Stimulated activated memory B cell treated with anti-CD40 and anti-IgM and Interleukin-4, amounts not matched to agents 10 μg/mL and 1 μg/mL and 100 μg/mL, for 72 hours (primary cell): ENCODE results near the gene TMEM143.
A peak's percentile ranks its signal among the peaks of the same experiment; 100 is the strongest.

ENCODE experiments used
- ATAC-seq: fragments of 150-1000 bp; cut with Tn5 transposase; 2 replicates; pipeline ENCODE4 v1.10.0; 2021
- H3K27ac Mint-ChIP-seq: one replicate; pipeline ENCODE4 v1.8.0; 2022; ENCODE audit warnings: mild to moderate bottlenecking, mixed read lengths
- H3K27me3 Mint-ChIP-seq: one replicate; pipeline ENCODE4 v1.8.0; 2022; ENCODE audit warnings: mixed read lengths
- H3K36me3 Mint-ChIP-seq: one replicate; pipeline ENCODE4 v1.8.0; 2022; ENCODE audit warnings: mixed read lengths
- H3K4me1 Mint-ChIP-seq: one replicate; pipeline ENCODE4 v1.8.0; 2022; ENCODE audit warnings: mixed read lengths
- H3K4me3 Mint-ChIP-seq: one replicate; pipeline ENCODE4 v1.8.0; 2022; ENCODE audit warnings: mild to moderate bottlenecking, moderate library complexity, mixed read lengths
- H3K9me3 Mint-ChIP-seq: one replicate; pipeline ENCODE4 v1.8.0; 2022; ENCODE audit warnings: mixed read lengths

TMEM143 gene

DNA sequence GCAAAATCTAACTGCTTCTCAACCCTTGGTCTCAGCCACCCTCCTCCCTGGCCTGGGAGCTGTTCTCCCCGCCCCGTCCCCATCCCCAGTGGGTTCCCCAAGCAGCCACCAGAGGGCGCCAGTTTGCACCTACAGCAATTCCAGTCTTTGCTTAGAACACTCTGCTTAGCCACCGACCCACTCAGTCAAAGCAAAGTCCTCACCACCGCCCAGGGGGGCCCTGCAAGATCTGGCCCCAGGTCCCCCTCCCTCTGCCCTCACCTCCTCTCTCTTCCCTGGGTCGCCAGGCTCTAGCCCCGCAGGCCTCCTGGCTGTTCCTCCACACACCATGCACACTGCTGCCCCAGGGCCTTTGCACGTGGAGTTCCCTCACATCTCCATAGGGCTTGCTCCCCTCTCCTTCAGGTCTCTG lies 12.4 kb downstream of the TMEM143 start:
- no peaks in the 10 kb centered on the region for H3K27me3 Mint-ChIP-seq
- peak; percentile 82 for ATAC-seq
- peaks cover 6% of the 10 kb centered on the region for H3K36me3 Mint-ChIP-seq
- peaks cover 11% of the 10 kb centered on the region for H3K4me1 Mint-ChIP-seq
- H3K27ac Mint-ChIP-seq: no peak overlapping the region
- no peaks in the 10 kb centered on the region for H3K9me3 Mint-ChIP-seq
- no peak overlapping the region for H3K4me3 Mint-ChIP-seq

DNA sequence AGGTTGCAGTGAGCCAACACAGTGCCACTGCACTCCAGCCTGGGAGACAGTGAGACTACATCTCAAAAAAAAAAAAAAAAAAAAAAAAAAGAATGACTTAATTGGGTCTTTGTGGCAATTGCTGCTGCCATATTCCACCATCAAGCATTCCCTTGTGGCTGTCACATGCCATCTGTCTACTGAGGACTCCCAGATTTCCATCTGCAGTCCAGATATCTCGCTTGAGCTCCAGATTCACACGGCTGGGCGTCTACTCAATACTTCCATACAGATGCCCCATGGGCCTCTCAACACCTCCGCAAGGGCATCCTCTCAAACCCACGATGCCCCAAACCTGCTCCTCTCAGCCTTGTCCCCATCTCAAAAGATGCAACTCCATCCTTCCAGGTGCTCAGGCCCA lies 12.9 kb downstream of the TMEM143 start:
- H3K4me1 Mint-ChIP-seq: peaks cover 11% of the 10 kb centered on the region
- H3K4me3 Mint-ChIP-seq: no peak overlapping the region
- H3K9me3 Mint-ChIP-seq: no peaks in the 10 kb centered on the region
- peaks cover 6% of the 10 kb centered on the region for H3K36me3 Mint-ChIP-seq
- ATAC-seq: no peak
- no peak overlapping the region for H3K27ac Mint-ChIP-seq
- no peaks in the 10 kb centered on the region for H3K27me3 Mint-ChIP-seq

DNA sequence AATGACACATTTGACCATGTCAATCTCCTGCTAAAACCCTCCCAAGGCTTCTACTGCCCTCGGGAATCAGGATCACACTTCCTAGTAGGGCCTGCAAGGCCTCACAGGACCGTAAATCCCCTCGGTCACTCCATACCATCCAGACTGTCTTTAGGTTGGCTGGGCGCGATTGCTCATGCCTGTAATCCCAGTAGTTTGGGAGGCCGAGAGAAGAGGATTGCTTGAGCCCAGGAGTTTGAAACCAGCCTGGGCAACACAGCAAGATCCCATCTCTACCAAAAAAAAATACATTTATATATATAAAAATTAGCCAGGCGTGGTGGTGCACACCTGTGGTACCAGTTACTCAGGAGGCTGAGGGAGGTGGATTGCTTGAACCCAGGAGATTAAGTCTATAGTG lies 15.0 kb downstream of the TMEM143 start:
- ATAC-seq: no peak
- no peak overlapping the region for H3K4me3 Mint-ChIP-seq
- peaks cover 6% of the 10 kb centered on the region for H3K36me3 Mint-ChIP-seq
- no peak overlapping the region for H3K27ac Mint-ChIP-seq
- H3K9me3 Mint-ChIP-seq: no peaks in the 10 kb centered on the region
- H3K27me3 Mint-ChIP-seq: no peaks in the 10 kb centered on the region
- H3K4me1 Mint-ChIP-seq: peaks cover 11% of the 10 kb centered on the region

DNA sequence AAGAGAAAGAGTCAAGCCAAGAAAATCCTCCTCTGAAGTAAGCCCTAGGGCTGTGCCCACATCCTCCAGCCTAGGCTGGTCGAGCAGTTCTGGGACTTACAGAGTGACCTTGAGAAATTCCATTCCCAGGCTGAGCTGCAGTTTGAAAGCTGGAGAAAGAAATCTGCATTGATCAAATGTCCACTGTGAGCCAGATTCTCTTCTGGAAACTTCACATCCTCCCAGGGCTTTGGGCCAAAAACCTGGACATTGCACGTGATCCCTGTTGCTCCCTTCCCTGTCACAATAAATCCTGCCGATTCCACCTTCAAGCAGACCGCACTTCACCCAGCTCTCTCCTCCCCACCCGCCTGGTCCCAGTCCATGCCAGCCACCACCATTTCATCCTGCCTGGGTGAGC lies 15.7 kb downstream of the TMEM143 start:
- no peak overlapping the region for H3K27ac Mint-ChIP-seq
- no peak for ATAC-seq
- H3K4me3 Mint-ChIP-seq: no peak overlapping the region
- H3K36me3 Mint-ChIP-seq: peaks cover 10% of the 10 kb centered on the region
- H3K27me3 Mint-ChIP-seq: no peaks in the 10 kb centered on the region
- peaks cover 11% of the 10 kb centered on the region for H3K4me1 Mint-ChIP-seq
- no peaks in the 10 kb centered on the region for H3K9me3 Mint-ChIP-seq

DNA sequence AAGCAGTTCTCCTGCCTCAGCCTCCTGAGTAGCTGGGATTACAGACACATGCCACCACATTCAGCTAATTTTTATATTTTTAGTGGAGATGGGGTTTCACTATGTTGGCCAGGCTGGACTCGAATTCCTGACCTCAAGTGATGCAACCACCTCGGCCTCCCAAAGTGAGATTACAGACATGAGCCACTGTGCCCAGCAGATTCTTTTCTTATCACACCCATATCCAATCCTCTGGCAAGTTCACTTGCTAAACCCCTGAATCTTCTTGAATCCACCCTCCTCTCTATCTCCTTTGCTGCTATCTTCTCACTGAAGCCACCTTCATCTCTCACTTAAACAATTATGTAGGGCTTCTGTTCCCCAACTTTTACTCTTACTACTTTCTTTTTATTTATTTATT lies 17.5 kb downstream of the TMEM143 start:
- Mint-ChIP-seq H3K9me3 (no peaks in the 10 kb centered on the region), H3K4me3 (no peak overlapping the region), H3K4me1 (peaks cover 4% of the 10 kb centered on the region), H3K27ac (no peak overlapping the region), H3K27me3 (no peaks in the 10 kb centered on the region), H3K36me3 (peaks cover 13% of the 10 kb centered on the region)
- no peak for ATAC-seq

DNA sequence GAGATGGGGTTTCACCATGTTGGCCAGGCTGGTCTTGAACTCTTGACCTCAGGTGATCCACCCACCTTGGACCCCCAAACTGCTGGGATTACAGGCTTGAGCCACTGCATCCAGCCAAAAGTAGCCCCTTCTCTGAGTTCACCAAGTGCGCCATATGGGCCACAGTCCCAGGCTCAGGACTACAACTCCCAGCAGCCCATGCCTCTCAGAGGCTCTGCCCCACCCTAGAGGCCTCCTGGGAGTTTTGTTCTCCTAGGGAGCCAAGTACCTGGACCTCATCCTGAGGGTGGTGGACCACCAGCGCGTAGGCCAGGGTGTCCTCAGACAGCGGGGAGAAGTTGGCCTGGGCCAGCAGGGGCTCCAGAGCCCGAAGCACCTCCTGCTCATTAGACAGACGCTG lies 18.8 kb downstream of the TMEM143 start:
- H3K36me3 Mint-ChIP-seq: peaks cover 13% of the 10 kb centered on the region
- H3K27ac Mint-ChIP-seq: no peak overlapping the region
- no peaks in the 10 kb centered on the region for H3K27me3 Mint-ChIP-seq
- ATAC-seq: no peak
- H3K4me1 Mint-ChIP-seq: no peaks in the 10 kb centered on the region
- no peaks in the 10 kb centered on the region for H3K9me3 Mint-ChIP-seq
- no peak overlapping the region for H3K4me3 Mint-ChIP-seq

DNA sequence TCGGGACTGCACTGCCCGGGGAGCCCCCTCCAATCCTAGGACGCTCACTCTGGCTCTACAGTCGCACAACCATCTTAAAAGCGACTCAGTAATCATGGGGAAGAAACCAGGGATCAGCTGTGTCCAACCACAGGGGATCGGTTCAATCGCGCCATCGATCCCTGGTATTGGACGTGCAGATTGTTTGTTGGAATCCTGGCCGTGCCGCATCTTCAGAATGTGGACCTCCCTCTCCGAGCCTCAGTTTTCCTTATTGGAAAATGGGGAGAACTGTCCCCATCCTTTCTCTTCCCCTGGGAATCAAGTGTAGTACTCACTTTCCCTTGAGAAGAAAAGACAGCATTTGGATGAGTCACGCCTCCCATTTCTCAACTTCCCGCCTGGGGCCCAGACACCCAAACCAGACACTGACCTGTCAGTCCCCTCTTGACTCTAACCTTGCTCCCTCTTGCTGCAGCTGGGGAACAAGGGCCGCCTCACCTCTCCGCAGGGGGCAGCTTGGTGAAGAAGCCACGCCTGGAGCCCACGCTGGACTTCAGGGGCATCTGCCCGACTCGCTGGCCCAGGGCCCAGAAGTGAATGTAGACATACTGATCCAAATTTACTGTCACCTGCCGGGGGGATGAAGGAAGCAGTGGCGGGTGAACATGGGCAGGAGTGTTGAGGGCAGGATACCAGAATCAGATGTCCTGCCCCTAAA lies 20.7 kb downstream of the TMEM143 start:
- no peaks in the 10 kb centered on the region for H3K27me3 Mint-ChIP-seq
- H3K9me3 Mint-ChIP-seq: no peaks in the 10 kb centered on the region
- H3K4me3 Mint-ChIP-seq: no peak overlapping the region
- no peak for ATAC-seq
- H3K4me1 Mint-ChIP-seq: no peaks in the 10 kb centered on the region
- H3K27ac Mint-ChIP-seq: no peak overlapping the region
- peaks cover 7% of the 10 kb centered on the region for H3K36me3 Mint-ChIP-seq

DNA sequence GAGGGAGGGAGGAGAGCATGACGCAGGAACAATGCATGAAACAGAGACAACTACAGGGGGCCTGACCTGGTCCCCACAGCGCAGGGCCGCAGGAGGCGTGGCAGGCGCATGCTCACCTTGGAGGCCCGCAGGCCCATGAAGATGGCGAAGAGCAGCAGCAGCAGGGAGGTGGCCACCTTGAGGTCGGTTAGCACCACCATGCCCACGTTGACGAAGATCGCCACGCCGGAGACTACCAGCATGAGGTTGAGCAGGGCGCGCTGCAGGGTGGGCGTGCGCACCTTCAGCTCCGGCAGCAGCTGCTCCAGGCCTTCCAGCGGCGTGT lies 21.4 kb downstream of the TMEM143 start:
- Mint-ChIP-seq H3K27me3 (no peaks in the 10 kb centered on the region), H3K4me1 (no peaks in the 10 kb centered on the region), H3K27ac (no peak overlapping the region), H3K4me3 (no peak overlapping the region), H3K9me3 (no peaks in the 10 kb centered on the region), H3K36me3 (peaks cover 7% of the 10 kb centered on the region)
- no peak for ATAC-seq

DNA sequence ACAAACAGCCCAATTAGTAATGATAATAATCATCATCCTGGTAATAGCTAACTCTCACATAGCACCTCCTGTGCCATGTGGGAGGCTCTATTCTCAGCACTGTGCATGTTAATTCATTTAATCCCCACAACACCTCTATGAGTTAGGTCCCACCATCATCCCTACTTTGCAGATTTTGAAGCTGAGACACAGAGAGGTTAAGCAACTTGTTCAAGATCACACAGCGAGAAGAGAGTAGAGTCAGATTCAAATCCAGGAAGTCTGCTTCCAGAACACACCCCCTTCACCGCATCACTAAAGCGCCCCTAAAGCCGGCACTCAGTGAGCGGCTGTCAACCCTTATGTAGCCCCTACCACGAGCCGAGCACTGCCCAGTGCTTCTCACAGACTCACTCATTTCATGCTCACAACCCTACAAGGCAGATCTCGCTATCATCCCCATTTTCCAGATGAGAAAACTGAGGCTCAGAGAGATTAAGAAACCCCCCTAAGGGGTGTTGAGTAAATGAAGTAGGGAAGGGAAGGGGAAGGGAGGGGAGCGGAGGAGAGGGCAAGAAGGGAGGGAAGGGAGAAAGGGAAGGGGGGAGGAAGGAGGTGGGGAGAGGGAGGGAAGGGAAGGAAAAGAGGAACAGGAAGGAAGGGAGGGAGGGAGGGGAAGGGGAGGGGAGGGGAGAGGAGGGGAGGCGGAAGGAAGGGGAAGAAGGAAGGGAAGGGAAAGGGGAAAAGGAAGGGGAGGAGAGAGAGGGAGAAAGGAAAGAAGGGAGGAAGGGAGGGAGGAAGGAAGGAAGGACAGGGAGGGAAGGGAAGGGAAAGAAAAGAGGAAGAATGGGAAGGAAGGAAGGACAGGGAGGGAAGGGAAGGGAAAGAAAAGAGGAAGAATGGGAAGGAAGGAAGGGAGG lies 22.0 kb downstream of the TMEM143 start:
- no peak overlapping the region for H3K27ac Mint-ChIP-seq

DNA sequence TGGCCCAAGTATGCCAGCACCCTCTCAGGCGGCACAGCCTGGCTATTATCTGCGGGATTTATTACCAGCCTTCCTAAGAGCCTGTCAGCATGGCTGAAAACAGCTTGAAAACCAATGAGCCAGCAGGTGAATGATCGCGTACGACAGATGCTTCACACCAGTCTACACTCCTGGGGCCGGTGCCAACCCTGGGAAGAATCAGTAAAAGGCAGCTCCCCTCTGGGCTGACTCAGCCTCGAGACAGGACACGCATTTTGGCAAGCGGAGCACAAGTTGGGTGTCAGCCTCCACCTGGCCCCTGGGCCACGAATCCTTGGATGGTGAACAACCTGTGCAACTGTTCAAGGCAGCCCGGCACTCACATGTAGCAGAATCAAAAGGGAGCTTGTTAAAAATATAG lies 22.7 kb downstream of the TMEM143 start:
- Mint-ChIP-seq H3K27ac (no peak overlapping the region), H3K4me3 (no peak overlapping the region), H3K4me1 (no peaks in the 10 kb centered on the region), H3K36me3 (peaks cover 7% of the 10 kb centered on the region), H3K9me3 (no peaks in the 10 kb centered on the region), H3K27me3 (no peaks in the 10 kb centered on the region)
- ATAC-seq: no peak

More for the DNA sequence above, 22.0 kb downstream of the TMEM143 start:
- ATAC-seq: no peak
- no peaks in the 10 kb centered on the region for H3K27me3 Mint-ChIP-seq
- H3K4me3 Mint-ChIP-seq: no peak overlapping the region
- H3K4me1 Mint-ChIP-seq: no peaks in the 10 kb centered on the region
- peaks cover 7% of the 10 kb centered on the region for H3K36me3 Mint-ChIP-seq
- no peaks in the 10 kb centered on the region for H3K9me3 Mint-ChIP-seq

DNA sequence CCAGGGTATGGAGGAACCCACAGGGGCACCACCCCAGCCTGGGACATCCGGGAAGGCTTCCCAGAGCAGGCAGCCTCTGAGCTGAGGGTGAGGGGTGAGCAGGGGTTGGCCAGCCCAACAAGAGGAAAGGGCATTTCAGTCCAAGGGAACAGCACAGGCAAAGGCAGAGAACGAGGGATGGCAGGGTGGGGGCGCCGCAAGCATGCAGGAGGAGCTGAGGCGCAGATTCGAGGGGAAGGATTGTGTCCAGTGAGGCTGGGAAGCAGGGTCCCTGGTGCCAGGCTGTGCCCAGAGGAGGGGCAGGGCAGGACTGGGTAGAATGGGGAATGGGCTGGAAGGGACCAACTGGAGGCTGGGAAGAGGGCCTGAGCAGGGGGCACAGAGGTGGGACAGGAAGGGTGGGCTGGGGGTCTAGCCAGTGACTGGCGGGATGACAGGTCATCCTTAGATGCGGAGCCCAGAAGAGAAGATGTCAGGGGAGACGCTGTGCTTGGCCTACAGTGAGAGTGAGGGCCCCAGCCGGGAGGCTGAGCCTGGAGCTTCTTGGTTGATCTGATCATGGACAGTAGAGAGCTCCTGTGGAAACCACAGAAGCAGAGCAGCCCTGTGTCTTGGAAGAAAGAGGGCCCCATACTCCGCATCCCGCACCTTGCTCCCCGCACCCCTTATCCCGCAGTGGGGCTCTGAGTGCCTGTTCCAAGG lies 24.8 kb downstream of the TMEM143 start:
- Mint-ChIP-seq H3K9me3 (no peaks in the 10 kb centered on the region), H3K27ac (no peak overlapping the region), H3K4me3 (no peak overlapping the region), H3K4me1 (peaks cover 11% of the 10 kb centered on the region), H3K36me3 (peaks cover 7% of the 10 kb centered on the region), H3K27me3 (no peaks in the 10 kb centered on the region)
- ATAC-seq: no peak

DNA sequence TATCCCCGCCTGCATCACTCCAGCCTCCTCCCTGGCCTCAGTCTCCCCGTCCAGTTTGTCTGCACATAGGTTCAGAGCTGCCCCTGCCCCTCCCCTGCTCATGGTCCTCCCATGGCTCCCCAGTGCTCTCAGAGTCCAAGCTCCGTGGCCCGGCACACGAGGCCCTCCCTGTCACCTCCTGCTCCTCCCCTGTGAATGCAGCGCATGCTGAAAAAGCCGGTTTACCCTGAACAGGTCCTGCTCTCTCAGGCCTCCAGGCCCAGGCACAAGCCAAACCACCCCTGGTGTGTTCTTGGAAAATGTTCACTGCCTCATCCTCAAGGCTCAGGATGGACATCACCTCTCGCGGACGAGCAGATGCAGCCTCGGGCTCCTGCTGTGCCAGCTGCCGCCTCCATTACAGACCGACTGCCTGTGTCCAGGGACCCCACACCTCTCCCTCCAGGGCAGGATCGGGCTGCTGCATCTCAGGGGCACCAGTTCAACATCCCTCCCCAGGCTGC lies 25.4 kb downstream of the TMEM143 start:
- no peak overlapping the region for H3K4me3 Mint-ChIP-seq

DNA sequence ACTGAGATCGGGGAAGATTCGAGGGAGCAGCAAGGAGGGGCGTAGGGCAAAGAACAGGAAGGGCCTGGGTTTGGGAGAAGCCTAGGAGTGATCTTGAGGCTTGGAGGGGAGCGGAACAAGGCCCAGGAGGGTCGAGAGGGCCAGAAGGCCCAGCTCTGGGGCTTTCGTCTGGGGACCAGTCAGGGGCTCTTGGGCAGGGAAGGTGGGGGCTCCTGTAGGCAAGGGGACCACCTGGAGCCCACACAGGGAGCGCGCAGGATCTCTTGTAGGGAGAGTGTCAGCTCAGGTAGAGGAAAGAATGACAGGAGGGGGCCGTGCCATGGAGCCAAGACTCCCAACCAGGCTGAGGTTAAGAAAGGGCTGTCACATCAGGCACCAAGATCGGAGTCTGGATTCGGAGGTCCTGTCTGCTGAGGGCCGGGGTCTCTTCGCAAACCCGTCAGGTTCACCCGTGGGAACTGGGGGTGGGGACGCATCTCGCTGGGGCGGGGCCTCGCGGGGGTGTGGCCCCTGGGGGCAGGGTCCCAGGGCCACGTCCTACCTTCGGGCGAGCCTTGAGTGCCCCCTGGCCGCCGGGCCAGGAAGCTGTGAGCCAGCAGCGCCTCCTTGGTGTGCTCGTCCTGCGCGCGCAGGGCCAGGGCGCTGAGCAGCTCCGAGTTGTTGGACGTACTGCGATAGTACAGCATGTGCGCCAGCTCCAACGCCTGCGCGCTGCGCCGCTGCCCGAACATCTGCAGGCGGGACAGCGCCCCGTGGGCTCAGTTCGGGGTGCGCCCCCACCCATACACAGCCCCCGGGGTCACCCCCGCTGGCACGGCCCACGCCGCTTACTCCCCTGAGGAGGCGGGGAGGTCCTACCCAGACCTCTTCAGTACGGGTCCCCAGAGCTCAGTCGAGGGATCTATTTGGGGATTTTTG lies 30.0 kb downstream of the TMEM143 start:
- H3K27ac Mint-ChIP-seq: peak overlapping the region; percentile 97
- no peaks in the 10 kb centered on the region for H3K9me3 Mint-ChIP-seq
- H3K4me3 Mint-ChIP-seq: peak overlapping the region; percentile 93
- peak; percentile 85 for ATAC-seq
- peaks cover 23% of the 10 kb centered on the region for H3K36me3 Mint-ChIP-seq
- H3K4me1 Mint-ChIP-seq: peaks cover 61% of the 10 kb centered on the region
- no peaks in the 10 kb centered on the region for H3K27me3 Mint-ChIP-seq

More for the DNA sequence above, 25.4 kb downstream of the TMEM143 start:
- H3K27me3 Mint-ChIP-seq: no peaks in the 10 kb centered on the region
- H3K9me3 Mint-ChIP-seq: no peaks in the 10 kb centered on the region
- H3K27ac Mint-ChIP-seq: no peak overlapping the region
- H3K4me1 Mint-ChIP-seq: peaks cover 17% of the 10 kb centered on the region
- H3K36me3 Mint-ChIP-seq: peaks cover 5% of the 10 kb centered on the region
- no peak for ATAC-seq

DNA sequence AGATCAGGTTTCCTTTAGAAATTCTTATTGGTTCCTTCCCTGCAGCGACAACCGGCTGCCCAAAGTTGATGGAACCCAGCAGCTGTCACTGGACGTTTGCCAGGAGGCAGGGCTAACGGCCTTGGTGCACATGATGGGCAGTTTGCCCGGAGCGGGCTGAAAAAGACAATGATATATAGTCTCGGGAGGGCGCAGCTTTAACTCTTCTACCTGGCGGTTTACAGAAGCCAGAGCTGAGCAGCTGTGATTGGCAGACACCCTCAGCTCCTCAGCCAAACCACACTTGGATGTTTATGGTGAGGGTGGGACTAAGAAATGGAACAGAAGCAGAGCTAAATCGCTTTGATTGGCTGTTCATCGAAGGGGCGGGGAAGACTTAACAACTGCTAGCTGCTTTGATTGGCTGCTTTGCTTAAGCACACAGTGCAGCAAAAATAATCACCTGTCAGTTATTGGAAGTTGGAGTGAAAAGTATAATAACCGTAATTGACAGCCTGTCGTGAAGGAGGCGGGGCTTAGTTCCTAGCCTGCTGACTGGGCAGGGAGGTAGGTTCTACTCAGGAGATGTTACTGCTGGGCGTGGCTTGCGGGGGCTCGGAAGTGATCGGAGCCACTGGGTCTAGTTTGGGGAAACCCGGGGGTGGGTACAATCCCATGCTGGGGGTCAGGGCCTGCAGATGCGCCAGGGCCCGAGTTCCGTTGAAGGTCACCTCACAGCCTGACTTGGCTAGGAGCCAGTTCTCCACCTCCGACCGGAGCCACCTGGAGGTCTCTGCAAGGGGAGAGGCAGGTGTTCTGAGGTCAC lies 30.9 kb downstream of the TMEM143 start:
- H3K27ac Mint-ChIP-seq: peak overlapping the region; percentile 97
- H3K9me3 Mint-ChIP-seq: no peaks in the 10 kb centered on the region
- peak overlapping the region; percentile 93 for H3K4me3 Mint-ChIP-seq
- peak; percentile 88 for ATAC-seq
- H3K4me1 Mint-ChIP-seq: peaks cover 67% of the 10 kb centered on the region
- no peaks in the 10 kb centered on the region for H3K27me3 Mint-ChIP-seq
- H3K36me3 Mint-ChIP-seq: peaks cover 28% of the 10 kb centered on the region
